Measurements from ENCODE around the gene FBXL14.

Gene FBXL14

DNA sequence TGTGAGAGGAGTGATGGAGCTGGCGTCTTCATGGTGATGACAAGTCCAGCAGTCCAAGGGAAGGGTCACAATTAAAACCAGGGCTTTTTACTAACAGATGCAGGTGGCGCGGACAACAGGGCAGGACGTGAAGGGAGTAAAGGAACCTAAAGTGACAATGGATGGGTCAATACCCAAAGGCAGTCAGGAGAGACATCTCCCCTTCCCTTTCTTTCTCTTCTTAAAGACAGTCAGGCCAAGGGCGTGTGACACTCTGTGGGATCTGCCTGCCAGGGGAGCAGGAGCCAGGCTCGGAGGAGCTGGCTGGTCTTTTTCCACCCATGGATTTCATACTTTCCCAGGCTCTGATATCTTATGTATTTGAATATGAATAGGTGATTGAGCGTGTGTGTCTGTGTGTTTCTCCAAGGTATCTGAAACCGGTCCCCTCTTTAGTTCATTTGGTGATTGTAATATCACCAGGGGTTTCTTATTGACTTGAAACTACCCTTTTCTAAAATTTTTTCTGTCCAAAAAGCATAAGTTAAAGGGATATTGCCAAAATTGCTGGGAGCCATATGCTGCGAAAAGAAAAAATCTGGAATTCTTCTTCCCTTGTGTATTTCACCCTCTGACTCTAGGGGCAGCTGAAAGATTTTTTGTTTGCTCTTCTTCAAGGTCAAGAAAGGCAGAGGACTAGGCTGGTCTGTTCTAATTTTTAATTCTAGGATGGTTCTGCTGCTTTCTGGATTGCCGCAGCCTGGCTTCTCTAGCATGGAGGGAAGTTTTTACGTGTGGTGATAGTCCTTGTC is 61.8 kb downstream of the FBXL14 start:
- DNase-seq = no peak

DNA sequence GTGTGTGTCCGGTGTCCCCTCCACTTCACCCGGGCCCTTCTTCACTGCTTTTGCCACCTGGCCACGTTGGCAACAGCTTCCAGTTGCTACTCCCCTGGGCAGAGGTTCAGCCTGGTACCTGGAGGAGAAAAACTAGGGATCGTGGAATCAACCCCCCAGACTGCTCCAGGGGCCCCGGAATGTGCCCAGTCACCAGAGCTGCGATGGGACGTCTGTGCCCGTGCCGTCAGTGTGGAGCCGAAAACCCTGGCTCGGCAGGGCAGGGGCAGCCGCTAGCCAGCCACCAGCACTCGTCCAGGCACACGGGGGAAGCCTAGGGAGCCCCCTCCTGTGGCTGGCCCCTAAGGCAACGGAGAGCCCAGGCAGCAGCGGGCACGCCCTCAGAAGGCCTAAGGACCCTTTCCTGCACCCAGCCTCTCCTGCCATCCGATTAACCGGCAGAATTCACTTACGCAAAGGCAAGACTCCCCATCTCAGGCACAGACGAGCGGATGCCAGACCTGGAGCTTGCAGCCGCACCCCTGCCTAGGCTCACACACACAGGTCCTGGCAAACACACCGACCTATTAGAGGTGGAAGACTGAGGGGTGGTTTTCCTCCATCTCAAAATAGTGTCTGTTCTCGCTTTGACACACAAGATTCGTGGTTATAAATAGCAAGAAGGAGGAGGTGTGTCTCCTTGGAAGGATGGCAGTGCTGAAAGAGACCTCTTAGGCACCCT is 62.6 kb downstream of the FBXL14 start:
- no peak for DNase-seq

DNA sequence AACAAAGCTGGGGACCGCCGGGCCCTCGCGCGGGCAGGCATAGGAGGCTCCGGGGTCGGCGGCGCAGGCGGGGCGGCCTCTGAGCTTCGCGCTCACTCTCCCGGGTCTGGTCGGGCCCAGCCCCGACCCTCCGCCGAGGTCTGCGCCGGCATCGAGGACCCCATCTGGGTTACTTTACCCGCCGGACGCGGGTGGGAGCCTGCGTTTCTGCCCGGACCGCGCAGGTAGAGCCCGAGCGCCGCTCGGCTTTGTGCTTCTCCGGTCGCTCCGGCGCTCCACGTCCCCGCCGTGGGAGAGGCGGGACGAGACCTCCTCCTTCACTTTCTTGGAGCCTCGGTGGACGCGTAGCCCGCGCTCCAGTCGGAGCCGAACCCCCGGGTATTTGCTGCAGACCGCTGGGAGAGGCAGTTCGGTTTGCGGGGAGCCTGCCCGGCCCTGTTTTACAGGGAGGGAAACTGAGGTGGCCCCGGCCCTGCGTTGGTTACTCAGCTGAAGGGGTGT is 63.2 kb downstream of the FBXL14 start:
- no peak for DNase-seq

DNA sequence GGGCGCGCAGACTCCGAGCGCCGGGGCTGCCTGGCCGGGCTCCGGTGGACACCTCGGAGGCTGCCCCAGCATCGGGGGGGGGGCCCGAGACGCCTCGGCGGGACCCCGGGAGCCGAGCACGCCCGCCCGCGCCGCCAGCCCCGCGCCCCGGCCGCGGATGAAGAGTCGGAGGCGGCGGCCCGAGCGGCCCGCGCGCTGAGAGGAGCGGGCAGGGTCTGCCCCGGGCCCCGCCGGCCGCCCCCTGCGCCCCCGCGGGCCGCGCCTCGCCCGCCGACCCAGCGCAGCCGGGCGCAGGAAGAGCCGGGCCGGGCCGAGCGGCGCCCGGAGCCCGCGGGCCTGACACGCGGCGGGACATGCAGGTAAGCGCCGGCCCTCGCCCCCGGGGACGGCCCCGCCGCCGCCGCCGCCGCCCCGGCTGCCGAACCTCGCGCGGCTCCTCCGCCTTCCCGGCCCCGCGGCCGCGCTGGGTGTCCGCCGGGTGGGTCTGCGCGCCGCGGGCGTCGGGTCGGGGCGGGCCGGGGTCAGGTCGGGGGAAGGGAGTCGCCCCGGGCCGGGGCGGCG is 63.7 kb downstream of the FBXL14 start:
- DNase-seq = no peak

DNA sequence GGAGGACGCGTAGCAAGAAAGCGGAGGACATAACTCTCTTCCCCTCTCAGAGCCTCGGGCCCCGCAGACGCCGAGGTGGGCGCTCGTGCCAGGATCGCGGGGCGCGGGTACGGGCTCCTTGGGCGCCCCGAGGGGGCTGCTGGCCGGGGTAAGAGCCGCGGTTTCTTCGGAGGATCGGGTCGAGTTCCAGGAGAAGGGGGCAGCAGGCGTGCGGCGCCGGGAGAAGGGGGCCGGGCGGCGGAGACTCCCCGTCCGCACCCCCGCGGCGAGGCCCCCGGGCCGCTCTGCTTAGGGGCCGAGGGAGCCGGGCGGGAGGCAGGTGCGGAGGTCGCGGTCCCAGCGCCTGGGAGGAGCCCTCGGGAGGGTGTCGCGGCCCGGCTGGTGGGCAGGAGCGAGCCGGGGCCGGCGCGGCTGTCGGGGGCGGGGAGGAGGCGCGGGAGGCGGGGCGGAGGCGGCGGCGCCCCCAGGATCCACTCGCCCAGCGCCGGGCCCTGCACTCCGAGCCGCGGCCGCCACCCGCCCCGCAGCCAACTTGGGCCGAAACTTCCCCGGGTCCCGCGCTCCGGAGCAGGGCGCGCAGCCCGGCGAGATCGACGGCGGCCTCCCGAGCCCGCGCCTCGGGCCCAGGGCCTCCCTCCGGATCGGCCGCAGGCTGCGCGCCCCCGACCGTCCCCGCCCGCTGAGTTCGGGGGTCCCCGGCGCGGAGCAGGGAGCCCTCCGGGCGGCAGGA is 64.4 kb downstream of the FBXL14 start:
- DNase-seq = no peak

DNA sequence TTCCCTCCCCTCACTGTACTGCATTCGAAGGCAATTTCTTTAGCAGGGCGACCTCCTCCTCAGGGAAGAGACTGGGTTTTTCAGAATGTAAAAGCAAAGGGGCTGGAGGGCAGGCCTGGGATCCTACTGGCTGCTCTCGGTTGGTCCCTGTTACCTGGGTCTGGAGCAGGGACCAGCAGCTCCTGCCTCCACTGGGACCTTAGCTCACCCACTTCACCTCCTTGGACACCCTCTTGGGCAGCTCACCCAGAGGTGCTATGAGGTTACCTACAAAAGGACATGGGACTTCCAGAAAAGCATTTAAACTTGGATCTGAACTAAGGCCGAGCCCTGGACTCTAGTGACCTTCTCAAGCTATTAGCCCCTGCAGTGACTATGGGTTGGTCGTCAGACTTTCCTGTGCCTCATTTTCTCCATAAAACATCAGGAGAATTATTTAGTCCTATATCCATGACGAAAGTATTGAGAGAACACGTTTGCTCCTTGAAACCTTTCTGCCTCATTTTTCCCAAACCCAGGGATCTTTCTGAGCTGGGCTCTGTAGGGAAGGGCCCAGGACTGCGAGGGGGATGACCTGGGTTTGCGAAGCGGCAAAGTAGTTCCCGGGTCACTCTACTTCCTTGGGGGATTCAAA is 65.0 kb downstream of the FBXL14 start:
- no peak for DNase-seq

DNA sequence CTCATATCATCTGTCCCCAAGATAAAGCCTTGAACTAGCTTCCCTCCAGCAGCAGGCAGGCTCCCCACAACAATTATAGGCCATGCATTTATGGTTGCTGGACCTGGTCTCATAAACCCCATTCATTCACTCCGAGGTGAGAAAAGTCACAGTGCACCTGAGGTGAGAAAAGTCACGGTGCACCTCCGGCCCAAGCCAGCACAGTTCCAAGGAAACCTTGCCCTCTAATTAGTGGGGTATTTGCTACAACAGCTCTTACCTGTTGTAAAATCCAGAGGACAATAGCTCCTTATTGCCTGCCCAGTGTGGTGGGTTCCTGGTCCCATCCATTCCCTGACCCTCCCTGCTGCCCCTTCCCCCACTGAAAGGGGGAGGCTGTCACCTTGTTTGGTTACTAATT is 65.6 kb downstream of the FBXL14 start:
- DNase-seq = no peak

DNA sequence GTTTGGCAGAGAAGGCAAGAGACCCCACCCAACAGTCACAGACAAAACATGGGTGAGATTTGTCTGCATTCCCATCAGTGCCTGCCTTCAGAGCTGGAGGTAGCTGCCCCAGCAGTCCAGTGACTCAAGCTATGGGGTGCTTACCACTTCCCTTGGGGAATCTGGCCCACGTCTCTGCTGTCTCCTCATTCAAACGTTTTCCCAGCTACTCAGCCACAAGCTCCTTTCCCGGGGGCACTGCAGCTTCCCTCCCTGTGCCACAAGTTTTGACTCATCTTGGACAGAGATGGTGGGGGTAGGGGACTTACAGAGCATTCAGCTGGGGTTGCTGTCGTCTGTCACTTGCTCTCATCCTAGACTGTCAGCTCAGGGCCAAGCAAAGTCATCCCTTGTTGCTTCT is 66.6 kb downstream of the FBXL14 start:
- DNase-seq = no peak

DNA sequence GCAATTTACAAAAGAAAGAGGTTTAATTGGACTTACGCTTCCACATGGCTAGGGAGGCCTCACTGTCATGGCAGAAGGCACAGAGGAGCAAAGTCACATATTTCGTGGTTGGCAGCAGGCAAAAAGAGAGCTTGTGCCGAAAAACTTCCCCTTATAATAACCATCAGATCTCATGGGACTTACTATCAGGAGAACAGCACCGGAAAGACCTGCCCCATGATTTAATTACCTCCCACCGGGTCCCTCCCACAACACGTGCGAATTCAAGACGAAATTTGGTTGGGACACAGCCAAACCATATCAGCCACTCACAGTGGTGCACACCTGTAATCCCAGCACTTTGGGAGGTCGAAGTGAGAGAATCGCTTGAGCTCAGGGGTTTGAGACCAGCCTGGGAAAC is 68.5 kb downstream of the FBXL14 start:
- no peak for DNase-seq

DNA sequence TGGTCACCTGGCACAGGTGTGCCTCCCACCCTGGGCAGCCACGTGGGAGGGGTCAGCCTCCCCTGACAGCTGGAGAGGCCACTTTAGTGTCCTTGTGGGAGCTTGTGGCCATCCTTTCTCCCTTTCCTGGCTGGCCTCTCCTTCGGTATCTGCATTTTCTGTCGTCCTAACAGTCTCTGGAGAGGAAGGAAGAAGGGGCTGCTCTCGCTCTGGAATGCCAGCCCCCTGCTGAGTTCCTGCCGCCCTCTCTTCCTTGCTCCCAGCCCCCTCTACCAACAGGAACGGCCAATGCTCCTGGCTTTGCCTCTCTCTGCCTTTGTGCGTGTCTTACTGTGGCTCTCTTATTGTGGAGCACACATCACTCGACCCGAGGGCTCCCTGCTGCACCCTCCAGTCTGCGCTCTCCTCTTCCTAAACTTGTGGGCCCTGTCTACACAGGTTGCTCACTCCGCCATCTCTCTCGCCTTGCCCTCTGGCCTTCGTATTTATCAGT is 70.8 kb downstream of the FBXL14 start:
- no peak for DNase-seq

DNA sequence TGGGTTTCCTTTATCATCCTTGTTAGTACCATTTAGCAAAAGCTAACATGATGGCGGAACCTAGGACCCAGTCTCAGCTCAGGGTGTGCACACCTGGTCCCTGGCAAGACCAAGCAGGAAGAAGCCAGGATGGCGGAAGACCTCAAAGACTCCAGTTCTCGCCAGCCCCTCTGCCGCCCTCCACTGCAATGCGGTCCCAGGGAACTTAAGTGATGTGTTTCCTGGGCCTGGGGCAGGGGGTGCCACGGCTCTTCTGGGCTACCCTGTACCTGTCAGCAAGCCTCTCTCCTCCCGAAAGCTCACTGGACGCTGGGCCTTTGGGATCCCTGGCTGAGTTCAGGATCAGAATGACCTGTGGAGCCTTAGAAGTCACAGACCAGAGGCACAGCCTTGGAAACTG is 71.3 kb downstream of the FBXL14 start:
- no peak for DNase-seq

DNA sequence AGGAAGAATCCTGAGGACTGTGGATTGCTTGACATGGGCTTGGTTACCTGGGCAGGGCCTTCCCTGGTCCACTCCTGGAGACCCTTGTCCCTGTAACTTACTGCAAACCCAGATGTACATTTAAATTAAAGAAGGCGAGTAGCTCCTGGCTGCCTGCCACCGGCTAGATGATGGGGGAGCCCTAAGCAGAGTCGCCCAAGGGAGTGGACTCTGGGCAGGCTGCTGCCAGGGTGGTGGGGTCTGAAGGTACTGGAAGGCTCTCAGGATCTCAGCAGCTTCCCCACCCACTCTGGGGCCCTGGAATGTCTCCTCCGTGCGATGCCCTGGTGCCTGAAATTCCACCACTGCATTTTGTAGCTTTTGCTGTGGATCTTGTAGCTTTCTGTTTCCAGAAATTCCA is 74.7 kb downstream of the FBXL14 start:
- no peak for DNase-seq

DNA sequence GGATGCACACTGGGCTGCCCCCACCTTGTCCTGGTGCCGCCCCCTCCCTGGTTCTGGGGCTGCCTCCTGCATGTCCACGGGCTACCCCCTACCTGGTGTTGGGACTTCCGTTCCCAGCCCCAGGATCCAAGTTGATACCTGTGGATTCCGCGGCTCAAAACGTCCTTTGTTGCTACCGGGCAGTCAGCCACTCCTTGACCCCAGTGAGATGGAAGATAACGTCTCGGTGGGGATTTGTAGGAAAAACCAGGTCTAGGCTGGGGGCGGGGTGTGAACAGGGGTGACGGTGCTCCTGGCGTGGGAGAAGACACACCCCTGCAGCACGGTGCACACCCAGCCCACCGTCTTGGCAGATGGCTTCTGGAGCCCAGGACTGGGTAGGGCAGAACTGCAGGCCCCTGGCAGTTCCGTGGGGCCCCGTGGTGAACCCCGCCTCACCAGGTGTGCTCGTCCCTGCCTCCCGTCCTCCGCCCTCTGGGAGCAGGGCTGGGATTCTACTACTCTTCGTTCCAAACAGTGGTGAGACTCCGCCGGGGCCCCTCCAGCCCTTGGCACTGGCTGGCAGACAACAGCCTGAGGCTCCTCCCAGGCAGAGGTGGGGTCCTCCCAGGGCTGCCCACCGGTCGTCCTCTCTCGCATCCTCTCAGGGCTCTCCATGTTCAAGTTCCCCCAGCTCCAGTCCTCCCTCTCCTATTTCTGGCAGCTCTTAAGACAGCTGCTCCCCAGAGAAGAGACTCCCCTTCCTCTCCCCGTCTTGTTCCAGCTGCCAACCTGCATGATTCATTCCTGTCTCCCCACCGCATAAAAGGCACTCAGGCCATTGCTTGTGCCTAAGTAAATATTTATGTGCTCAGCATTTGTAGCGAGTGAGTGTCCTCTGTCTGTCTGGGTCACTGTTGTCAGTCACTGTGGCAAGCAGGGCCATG is 75.5 kb downstream of the FBXL14 start:
- peak in 1 of 2 donors; percentile 9 for DNase-seq

DNA sequence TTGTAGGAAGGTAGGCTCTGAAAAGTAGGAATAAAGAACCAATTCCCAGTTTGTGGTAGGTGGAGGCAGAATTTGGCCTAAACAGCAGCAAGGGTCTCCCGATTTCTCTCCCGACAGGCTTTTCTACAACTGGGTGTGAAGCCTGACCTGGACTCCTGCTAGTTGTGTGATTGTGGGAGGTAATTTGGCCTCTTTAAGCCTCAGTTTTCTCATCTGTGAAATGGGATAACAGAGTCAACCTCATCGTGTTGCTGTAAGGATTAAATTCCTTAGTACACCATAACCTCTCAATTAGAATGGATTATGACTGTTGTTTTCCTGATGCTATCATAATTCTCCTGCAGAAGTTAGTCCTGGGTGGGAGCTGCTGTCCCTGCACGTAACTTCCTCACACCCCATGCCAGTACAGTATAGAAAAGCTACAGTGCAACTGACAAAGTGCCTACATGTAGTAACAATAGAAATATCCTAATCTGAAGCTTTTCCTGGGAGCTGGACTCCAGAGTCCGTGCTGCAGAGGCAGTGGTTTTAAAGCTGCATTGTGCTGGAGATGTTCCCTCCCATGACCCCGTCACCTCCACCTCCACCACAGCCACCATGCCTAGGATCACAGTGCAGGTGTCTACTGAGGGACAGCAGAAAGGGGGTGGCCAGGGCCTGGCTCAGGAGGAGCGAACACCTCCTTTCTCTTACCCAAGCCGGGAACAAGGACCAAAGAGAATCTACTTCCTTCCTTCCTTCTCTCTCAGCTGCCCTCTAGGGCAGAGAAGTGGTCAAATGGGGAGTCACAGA is 76.5 kb downstream of the FBXL14 start:
- no peak for DNase-seq

DNA sequence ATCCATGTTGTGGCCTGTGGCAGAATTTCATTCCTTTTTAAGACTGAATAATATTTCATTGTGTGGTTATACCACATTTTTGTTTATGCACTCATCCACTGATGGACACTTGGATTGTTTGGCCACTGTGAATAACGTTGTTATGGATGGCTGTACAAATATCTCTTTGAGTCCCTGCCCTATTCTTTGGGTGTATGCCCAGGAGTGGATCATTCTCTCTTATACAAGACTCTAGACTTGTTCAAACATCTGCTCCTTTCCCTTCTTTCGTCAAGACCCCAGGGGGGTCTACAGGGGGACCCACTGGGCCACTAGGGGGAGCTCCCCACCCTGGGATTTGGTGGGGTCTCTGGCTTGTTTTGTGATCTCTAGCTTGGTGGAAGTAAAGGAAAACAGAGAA is 77.4 kb downstream of the FBXL14 start:
- DNase-seq = no peak

Data from bone marrow (tissue), 2 donors.